Sigmoid colon (tissue), 4 donors: ENCODE results near the gene YPEL1.

Experiments
- CTCF ChIP-seq, 4 experiments: fragments of 450-650 bp in 3 of 4; fragments of 200-600 bp in 1 of 4; IDR thresholded peaks; one replicate each; pipeline ENCODE4 v1.5.1; 2016 to 2019; ENCODE audit warnings: antibody characterized with exemption in 4 of 4, mild to moderate bottlenecking in 3 of 4, moderate library complexity in 2 of 4
- EP300 ChIP-seq, 4 donors: sonication (generic); formaldehyde crosslinking; IDR thresholded peaks; one replicate each; pipeline ENCODE4 v1.6.1; 2017; ENCODE audit warnings: antibody characterized with exemption in 4 of 4
- POLR2A ChIP-seq, 2 donors: fragments of 450-650 bp; IDR thresholded peaks; one replicate each; pipeline ENCODE4 v1.6.1; 2016; ENCODE audit warnings: antibody characterized with exemption in 2 of 2, mild to moderate bottlenecking in 2 of 2, moderate library complexity in 2 of 2
- POLR2AphosphoS5 ChIP-seq, 4 donors: sonication (generic); formaldehyde crosslinking; IDR thresholded peaks; one replicate each; pipeline ENCODE4 v1.6.1; 2017; ENCODE audit warnings: antibody characterized with exemption in 4 of 4

GRCh38 chr22:21680830-21681565 is 54.6 kb downstream of the YPEL1 start:
- TF ChIP-seq POLR2A (IDR thresholded peaks at IDR 0.05): no peak
- TF ChIP-seq CTCF (IDR thresholded peaks at IDR 0.05): no peak
- TF ChIP-seq POLR2AphosphoS5 (IDR thresholded peaks at IDR 0.05): no peak
- TF ChIP-seq EP300 (IDR thresholded peaks at IDR 0.05): no peak
